ENCODE measurements around the gene GNB1L. TPM values are rescaled to one million over a fixed set of nuclear protein-coding genes. Genes with fewer than 3 reads are reported as not detected.

Gene GNB1L
- total and polyA plus RNA-seq, 9 of the 15 experiments (the other 6 are each of a cell fraction or from before 2014, with no cell fraction given): 0.56 to 50.5 (median 10.2) TPM

DNA sequence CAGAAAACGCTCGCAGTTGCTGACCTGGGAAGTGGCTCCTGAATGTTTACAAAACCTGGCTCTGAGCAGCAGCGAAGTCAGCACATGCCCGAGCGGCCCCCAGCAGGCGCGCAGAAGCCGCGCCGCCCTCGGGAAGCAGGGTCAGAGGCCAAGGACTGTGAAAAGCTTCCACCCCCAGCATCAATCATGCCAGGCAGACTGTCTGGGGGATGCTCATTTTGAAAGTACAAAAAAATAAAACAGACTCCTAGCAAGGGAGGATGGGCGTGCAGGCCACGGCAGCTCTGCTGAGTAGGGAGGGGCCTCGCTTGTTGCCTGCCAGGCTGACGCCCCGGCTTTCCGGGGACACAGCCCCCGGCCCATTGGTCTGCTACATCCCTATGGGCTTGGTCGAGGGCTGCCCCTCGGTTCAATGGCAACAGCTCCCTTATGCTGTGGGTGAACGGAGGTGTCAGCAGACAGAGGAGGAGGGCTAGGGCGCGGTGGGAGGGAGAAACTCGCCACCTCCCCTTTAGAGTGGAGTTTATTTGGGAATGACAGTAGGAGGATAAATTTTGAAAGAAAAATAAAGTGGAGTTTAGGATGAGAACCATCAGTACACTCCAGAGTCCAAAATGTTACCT, 37.7 kb upstream of the GNB1L start (continued):
- TF ChIP-seq, protein P1, sequence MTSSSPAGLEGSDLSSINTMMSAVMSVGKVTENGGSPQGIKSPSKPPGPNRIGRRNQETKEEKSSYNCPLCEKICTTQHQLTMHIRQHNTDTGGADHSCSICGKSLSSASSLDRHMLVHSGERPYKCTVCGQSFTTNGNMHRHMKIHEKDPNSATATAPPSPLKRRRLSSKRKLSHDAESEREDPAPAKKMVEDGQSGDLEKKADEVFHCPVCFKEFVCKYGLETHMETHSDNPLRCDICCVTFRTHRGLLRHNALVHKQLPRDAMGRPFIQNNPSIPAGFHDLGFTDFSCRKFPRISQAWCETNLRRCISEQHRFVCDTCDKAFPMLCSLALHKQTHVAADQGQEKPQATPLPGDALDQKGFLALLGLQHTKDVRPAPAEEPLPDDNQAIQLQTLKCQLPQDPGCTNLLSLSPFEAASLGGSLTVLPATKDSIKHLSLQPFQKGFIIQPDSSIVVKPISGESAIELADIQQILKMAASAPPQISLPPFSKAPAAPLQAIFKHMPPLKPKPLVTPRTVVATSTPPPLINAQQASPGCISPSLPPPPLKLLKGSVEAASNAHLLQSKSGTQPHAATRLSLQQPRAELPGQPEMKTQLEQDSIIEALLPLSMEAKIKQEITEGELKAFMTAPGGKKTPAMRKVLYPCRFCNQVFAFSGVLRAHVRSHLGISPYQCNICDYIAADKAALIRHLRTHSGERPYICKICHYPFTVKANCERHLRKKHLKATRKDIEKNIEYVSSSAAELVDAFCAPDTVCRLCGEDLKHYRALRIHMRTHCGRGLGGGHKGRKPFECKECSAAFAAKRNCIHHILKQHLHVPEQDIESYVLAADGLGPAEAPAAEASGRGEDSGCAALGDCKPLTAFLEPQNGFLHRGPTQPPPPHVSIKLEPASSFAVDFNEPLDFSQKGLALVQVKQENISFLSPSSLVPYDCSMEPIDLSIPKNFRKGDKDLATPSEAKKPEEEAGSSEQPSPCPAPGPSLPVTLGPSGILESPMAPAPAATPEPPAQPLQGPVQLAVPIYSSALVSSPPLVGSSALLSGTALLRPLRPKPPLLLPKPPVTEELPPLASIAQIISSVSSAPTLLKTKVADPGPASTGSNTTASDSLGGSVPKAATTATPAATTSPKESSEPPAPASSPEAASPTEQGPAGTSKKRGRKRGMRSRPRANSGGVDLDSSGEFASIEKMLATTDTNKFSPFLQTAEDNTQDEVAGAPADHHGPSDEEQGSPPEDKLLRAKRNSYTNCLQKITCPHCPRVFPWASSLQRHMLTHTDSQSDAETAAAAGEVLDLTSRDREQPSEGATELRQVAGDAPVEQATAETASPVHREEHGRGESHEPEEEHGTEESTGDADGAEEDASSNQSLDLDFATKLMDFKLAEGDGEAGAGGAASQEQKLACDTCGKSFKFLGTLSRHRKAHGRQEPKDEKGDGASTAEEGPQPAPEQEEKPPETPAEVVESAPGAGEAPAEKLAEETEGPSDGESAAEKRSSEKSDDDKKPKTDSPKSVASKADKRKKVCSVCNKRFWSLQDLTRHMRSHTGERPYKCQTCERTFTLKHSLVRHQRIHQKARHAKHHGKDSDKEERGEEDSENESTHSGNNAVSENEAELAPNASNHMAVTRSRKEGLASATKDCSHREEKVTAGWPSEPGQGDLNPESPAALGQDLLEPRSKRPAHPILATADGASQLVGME (CRISPR knock-in tag; IDR thresholded peaks at IDR 0.05): no peak
- TF ChIP-seq STAT5A (IDR thresholded peaks at IDR 0.05; ENCODE audit: borderline replicate concordance, low read length): no peak
- peak; percentile 37 to 39; a peak in 1 of 4 replicates for TF ChIP-seq FOXK2 (conservative IDR thresholded peaks at IDR 0.05 in 1 of 2, IDR thresholded peaks at IDR 0.05 in 1 of 2; ENCODE audit: low read depth in 2 of 2)
- no peak for TF ChIP-seq ZNF282 (CRISPR knock-in tag; IDR thresholded peaks at IDR 0.05)
- no peak for TF ChIP-seq TAF9B (IDR thresholded peaks at IDR 0.05; ENCODE audit: partially characterized antibody)
- TF ChIP-seq YBX1 (IDR thresholded peaks at IDR 0.05): no peak
- TF ChIP-seq ZNF551 (CRISPR knock-in tag; IDR thresholded peaks at IDR 0.05): no peak
- TF ChIP-seq ZNF668 (CRISPR knock-in tag; IDR thresholded peaks at IDR 0.05): peak; percentile 73; the same call in 1 of the 2 replicates
- TF ChIP-seq, protein P2, sequence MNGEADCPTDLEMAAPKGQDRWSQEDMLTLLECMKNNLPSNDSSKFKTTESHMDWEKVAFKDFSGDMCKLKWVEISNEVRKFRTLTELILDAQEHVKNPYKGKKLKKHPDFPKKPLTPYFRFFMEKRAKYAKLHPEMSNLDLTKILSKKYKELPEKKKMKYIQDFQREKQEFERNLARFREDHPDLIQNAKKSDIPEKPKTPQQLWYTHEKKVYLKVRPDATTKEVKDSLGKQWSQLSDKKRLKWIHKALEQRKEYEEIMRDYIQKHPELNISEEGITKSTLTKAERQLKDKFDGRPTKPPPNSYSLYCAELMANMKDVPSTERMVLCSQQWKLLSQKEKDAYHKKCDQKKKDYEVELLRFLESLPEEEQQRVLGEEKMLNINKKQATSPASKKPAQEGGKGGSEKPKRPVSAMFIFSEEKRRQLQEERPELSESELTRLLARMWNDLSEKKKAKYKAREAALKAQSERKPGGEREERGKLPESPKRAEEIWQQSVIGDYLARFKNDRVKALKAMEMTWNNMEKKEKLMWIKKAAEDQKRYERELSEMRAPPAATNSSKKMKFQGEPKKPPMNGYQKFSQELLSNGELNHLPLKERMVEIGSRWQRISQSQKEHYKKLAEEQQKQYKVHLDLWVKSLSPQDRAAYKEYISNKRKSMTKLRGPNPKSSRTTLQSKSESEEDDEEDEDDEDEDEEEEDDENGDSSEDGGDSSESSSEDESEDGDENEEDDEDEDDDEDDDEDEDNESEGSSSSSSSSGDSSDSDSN (IDR thresholded peaks at IDR 0.05; ENCODE audit: borderline replicate concordance in 1 of 2, low read depth in 2 of 2, low read length in 2 of 2): peak in 1 of 2 experiments; percentile 86; a peak in 2 of 4 replicates
- TF ChIP-seq, protein P3, sequence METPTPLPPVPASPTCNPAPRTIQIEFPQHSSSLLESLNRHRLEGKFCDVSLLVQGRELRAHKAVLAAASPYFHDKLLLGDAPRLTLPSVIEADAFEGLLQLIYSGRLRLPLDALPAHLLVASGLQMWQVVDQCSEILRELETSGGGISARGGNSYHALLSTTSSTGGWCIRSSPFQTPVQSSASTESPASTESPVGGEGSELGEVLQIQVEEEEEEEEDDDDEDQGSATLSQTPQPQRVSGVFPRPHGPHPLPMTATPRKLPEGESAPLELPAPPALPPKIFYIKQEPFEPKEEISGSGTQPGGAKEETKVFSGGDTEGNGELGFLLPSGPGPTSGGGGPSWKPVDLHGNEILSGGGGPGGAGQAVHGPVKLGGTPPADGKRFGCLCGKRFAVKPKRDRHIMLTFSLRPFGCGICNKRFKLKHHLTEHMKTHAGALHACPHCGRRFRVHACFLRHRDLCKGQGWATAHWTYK (CRISPR knock-in tag; IDR thresholded peaks at IDR 0.05): no peak
- no peak for TF ChIP-seq ZNF408 (CRISPR knock-in tag; IDR thresholded peaks at IDR 0.05; ENCODE audit: low read depth)
- no peak for TF ChIP-seq ARID1B (IDR thresholded peaks at IDR 0.05)
- no peak for TF ChIP-seq ZNF589 (CRISPR knock-in tag; IDR thresholded peaks at IDR 0.05; ENCODE audit: low read depth)
- TF ChIP-seq ETS2 (tag; IDR thresholded peaks at IDR 0.05; ENCODE audit: borderline replicate concordance, poor library complexity, severe bottlenecking): no peak
- no peak for TF ChIP-seq ZNF311 (CRISPR knock-in tag; IDR thresholded peaks at IDR 0.05)
- TF ChIP-seq ZNF146 (CRISPR knock-in tag; IDR thresholded peaks at IDR 0.05; ENCODE audit: unreplicated experiment): peak; percentile 23
- no peak for TF ChIP-seq RFX5 (IDR thresholded peaks at IDR 0.05; ENCODE audit: low read depth, low read length)
- TF ChIP-seq RBM39 (optimal IDR thresholded peaks at IDR 0.05; ENCODE audit: low read depth, low read length): peak; percentile 76
- TF ChIP-seq BCL6 (CRISPR knock-in tag; IDR thresholded peaks at IDR 0.05): no peak
- 0 out of 2 replicates have a peak, but pooled peaks have one; percentile 5 for TF ChIP-seq PHF8 (IDR thresholded peaks at IDR 0.05; ENCODE audit: borderline replicate concordance, low read length)
